ENCODE measurements around the gene PATJ. TPM values are rescaled to one million over a fixed set of nuclear protein-coding genes. Genes with fewer than 3 reads are reported as not detected.

The PATJ gene
- polyA plus RNA-seq, 1 donor (not counting 4 experiments of a cell fraction or from before 2014, with no cell fraction given): 28.1 TPM

DNA sequence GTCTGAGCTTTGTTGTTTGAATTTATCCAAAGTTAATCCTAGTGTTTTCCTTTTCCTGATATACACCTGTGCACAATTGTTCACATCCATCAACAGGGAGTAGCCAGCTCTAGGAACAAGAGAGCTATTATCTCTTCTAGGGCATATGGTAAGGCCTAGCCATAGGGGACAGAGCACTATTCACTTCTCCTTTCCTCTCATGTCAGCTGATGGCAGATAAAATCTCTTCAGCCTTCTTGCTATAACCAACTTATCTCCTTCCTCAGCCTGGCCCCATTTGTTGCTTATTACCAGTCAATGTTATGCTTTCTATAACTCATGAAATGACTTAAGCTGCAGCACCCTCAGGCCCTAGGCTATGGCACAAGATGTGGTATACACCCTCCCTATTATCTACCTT is 38.9 kb downstream of the PATJ start:
- no peak for FAIRE-seq
- Histone ChIP-seq H3K79me2 (ENCODE audit: control insufficient read depth, insufficient read depth, low read length) (peaks cover 10% of the 10 kb centered on the region), H3K9ac (ENCODE audit: control insufficient read depth, extremely low read depth, insufficient read depth, low read length) (no peak overlapping the region), H4K20me1 (ENCODE audit: control insufficient read depth, extremely low read depth, insufficient read depth, low read length) (no peaks in the 10 kb centered on the region), H3K27me3 (ENCODE audit: control insufficient read depth, extremely low read depth, insufficient read depth, low read length) (no peaks in the 10 kb centered on the region), H3K4me1 (ENCODE audit: control insufficient read depth, extremely low read depth, insufficient read depth, low read length) (no peaks in the 10 kb centered on the region), H3K36me3 (ENCODE audit: control insufficient read depth in 2 of 2, extremely low read depth in 1 of 2, insufficient read depth in 2 of 2, low read length in 2 of 2) (peaks cover 8 to 15% of the 10 kb centered on the region in 2 experiments), H3K4me3 (ENCODE audit: control insufficient read depth in 2 of 3, extremely low read depth in 1 of 3, insufficient read depth in 2 of 3, low read depth in 1 of 3, low read length in 3 of 3) (no peak overlapping the region), H2AFZ (ENCODE audit: control insufficient read depth, low read length) (no peak overlapping the region), H3K9me1 (ENCODE audit: control insufficient read depth, extremely low read depth, insufficient read depth, low read length) (no peaks in the 10 kb centered on the region), H3K9me3 (ENCODE audit: control insufficient read depth, low read depth, low read length) (no peaks in the 10 kb centered on the region), H3K27ac (ENCODE audit: control insufficient read depth, insufficient read depth, low read length) (no peak overlapping the region), H3K4me2 (ENCODE audit: control insufficient read depth, extremely low read depth, insufficient read depth, low read depth, low read length) (no peak overlapping the region)
- dilution Hi-C loops (cut with MboI; ENCODE audit: extremely low pct_ligation_motif_present, low sequenced_read_pairs): no loop called here
- no peak for DNase-seq (ENCODE audit: low read depth, low spot score)
- no peak for TF ChIP-seq EZH2 (IDR thresholded peaks at IDR 0.05; ENCODE audit: low read length)
- TF ChIP-seq, protein P1, sequence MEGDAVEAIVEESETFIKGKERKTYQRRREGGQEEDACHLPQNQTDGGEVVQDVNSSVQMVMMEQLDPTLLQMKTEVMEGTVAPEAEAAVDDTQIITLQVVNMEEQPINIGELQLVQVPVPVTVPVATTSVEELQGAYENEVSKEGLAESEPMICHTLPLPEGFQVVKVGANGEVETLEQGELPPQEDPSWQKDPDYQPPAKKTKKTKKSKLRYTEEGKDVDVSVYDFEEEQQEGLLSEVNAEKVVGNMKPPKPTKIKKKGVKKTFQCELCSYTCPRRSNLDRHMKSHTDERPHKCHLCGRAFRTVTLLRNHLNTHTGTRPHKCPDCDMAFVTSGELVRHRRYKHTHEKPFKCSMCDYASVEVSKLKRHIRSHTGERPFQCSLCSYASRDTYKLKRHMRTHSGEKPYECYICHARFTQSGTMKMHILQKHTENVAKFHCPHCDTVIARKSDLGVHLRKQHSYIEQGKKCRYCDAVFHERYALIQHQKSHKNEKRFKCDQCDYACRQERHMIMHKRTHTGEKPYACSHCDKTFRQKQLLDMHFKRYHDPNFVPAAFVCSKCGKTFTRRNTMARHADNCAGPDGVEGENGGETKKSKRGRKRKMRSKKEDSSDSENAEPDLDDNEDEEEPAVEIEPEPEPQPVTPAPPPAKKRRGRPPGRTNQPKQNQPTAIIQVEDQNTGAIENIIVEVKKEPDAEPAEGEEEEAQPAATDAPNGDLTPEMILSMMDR (optimal IDR thresholded peaks at IDR 0.05 in 1 of 3, IDR thresholded peaks at IDR 0.05 in 1 of 3, conservative IDR thresholded peaks at IDR 0.05 in 1 of 3; ENCODE audit: extremely low read depth in 1 of 3, insufficient read depth in 2 of 3, low read length in 3 of 3): no peak

DNA sequence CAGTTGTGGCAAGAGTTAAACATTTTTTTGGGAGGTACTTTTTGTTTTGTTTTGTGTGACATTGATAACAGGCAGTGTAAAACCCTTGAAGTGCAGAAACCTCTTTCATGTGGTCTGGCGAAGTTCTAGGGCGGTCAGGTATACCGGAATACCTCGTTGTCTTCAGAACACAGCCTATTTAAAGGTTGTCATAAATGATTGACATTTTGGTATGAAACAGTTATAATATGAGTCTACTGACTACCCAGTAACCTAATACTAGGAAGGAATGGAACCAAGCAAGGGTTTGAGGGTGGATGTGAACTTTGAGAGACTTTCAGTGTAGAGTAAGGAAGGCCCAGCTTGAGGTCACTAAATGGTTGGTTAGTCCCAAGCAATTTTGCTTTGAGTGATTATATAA is 40.5 kb downstream of the PATJ start:
- FAIRE-seq: no peak
- dilution Hi-C loops (cut with MboI; ENCODE audit: extremely low pct_ligation_motif_present, low sequenced_read_pairs): no loop called here
- H3K27me3 ChIP-seq (ENCODE audit: control insufficient read depth, extremely low read depth, insufficient read depth, low read length): no peaks in the 10 kb centered on the region
- H3K4me1 ChIP-seq (ENCODE audit: control insufficient read depth, extremely low read depth, insufficient read depth, low read length): no peaks in the 10 kb centered on the region
- H3K9me1 ChIP-seq (ENCODE audit: control insufficient read depth, extremely low read depth, insufficient read depth, low read length): no peaks in the 10 kb centered on the region
- H3K9ac ChIP-seq (ENCODE audit: control insufficient read depth, extremely low read depth, insufficient read depth, low read length): no peak overlapping the region
- no peak overlapping the region for H2AFZ ChIP-seq (ENCODE audit: control insufficient read depth, low read length)
- H3K4me2 ChIP-seq (ENCODE audit: control insufficient read depth, extremely low read depth, insufficient read depth, low read depth, low read length): no peak overlapping the region
- no peaks in the 10 kb centered on the region for H4K20me1 ChIP-seq (ENCODE audit: control insufficient read depth, extremely low read depth, insufficient read depth, low read length)
- H3K4me3 ChIP-seq (ENCODE audit: control insufficient read depth in 2 of 3, extremely low read depth in 1 of 3, insufficient read depth in 2 of 3, low read depth in 1 of 3, low read length in 3 of 3): no peak overlapping the region
- TF ChIP-seq EZH2 (IDR thresholded peaks at IDR 0.05; ENCODE audit: low read length): no peak
- TF ChIP-seq, protein P1 (optimal IDR thresholded peaks at IDR 0.05 in 1 of 3, IDR thresholded peaks at IDR 0.05 in 1 of 3, conservative IDR thresholded peaks at IDR 0.05 in 1 of 3; ENCODE audit: extremely low read depth in 1 of 3, insufficient read depth in 2 of 3, low read length in 3 of 3): no peak
- H3K27ac ChIP-seq (ENCODE audit: control insufficient read depth, insufficient read depth, low read length): no peak overlapping the region
- H3K79me2 ChIP-seq (ENCODE audit: control insufficient read depth, insufficient read depth, low read length): peaks cover 10% of the 10 kb centered on the region
- DNase-seq (ENCODE audit: low read depth, low spot score): no peak
- H3K9me3 ChIP-seq (ENCODE audit: control insufficient read depth, low read depth, low read length): no peaks in the 10 kb centered on the region
- H3K36me3 ChIP-seq (ENCODE audit: control insufficient read depth in 2 of 2, extremely low read depth in 1 of 2, insufficient read depth in 2 of 2, low read length in 2 of 2): peaks cover 15 to 19% of the 10 kb centered on the region in 2 experiments

Data from keratinocyte (primary cell).